Measurements from ENCODE around the gene RHOBTB1.

DNA sequence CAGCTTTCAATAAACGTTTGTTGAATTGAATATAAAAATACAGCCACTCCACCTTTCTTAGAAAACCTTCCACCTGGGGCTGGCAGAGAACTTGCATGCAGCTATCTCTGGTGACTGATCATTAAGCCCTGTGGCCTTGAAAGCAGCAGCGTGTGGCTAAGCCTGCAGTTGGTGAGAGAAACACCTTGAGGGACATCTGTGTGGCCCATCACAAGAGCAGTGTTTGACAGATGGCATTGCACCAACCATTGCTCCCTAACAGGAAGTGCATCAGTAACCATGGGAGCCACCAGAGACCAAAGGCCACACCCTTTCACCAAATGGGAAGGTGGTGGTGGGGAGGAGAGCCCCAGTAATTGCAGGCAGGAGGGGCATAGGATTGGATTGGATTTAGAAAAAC, 22.4 kb downstream of the RHOBTB1 start:
- no peak for TF ChIP-seq TCF7L2 (IDR thresholded peaks at IDR 0.05; ENCODE audit: low read depth, low read length)
- no peak for TF ChIP-seq POLR2AphosphoS5 (IDR thresholded peaks at IDR 0.05; ENCODE audit: low read depth, low read length)

All from Panc1 (cell line).